BLaER1 (cell line): ENCODE measurements around the gene TM7SF3.

Experiments
- H3K27ac ChIP-seq: shearing (Covaris generic); formaldehyde crosslinking; 2 replicates; pipeline ENCODE4 v1.8.1; 2022
- H3K27me3 ChIP-seq: shearing (Covaris generic); formaldehyde crosslinking; 2 replicates; pipeline ENCODE4 v1.8.1; 2022
- H3K36me3 ChIP-seq: shearing (Covaris generic); formaldehyde crosslinking; 2 replicates; pipeline ENCODE4 v1.8.1; 2022
- H3K4me1 ChIP-seq: shearing (Covaris generic); formaldehyde crosslinking; 2 replicates; pipeline ENCODE4 v1.8.1; 2022
- H3K4me2 ChIP-seq: shearing (Covaris generic); formaldehyde crosslinking; 2 replicates; pipeline ENCODE4 v1.8.1; 2022
- H3K4me3 ChIP-seq: shearing (Covaris generic); formaldehyde crosslinking; 2 replicates; pipeline ENCODE4 v1.8.1; 2022
- H3K9ac ChIP-seq: shearing (Covaris generic); formaldehyde crosslinking; 2 replicates; pipeline ENCODE4 v1.8.1; 2022
- H3K9me3 ChIP-seq: shearing (Covaris generic); formaldehyde crosslinking; 2 replicates; pipeline ENCODE4 v1.8.1; 2022
- H4K20me1 ChIP-seq: shearing (Covaris generic); formaldehyde crosslinking; 2 replicates; pipeline ENCODE4 v1.8.1; 2022
- Cebpa-rat ChIP-seq: shearing (Covaris generic); IDR thresholded peaks from 2 replicates; pipeline ENCODE4 v1.8.1; 2022

TM7SF3 gene

DNA sequence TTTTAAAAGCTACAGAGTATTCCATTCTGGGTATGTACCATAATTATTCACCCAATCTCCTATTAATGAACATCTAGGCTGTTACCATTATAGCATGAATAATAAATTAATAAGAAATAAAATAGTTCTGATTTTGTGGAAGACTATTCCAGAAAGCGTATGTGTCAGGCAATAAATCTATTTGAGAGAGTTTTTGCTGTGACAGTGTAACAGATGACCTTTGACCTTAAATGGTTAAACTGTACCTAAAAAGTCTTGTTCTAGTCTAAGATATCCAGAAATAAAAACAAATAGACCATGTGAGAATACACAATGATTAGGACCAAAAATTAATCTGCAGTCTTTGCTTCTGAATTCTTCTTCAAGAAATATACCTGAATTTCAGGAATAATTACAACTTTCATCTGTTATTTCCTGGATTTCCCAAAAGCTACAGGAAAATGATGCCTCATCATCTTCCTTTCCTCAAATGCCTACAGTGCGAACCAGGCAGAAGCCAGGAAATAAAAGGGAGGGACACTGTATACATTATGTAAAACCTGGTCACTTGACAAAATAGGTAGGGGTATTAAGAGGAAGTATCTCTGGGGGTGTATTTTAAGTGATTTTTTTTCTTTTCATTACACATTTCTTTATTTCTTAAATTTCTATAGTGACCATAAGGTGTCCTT is 7.3 kb downstream of the TM7SF3 start:
- no peaks in the 10 kb centered on the region for H3K9me3 ChIP-seq
- no peak overlapping the region for H3K4me2 ChIP-seq
- no peak for TF ChIP-seq Cebpa-rat
- H4K20me1 ChIP-seq, result peaks cover 50% of the 10 kb centered on the region
- H3K4me3 ChIP-seq, result no peak overlapping the region
- H3K36me3 ChIP-seq, result 0 out of 2 replicates have a peak, but pooled peaks cover 10% of the 10 kb centered on the region
- H3K27me3 ChIP-seq, result no peaks in the 10 kb centered on the region
- peaks cover 25% of the 10 kb centered on the region for H3K4me1 ChIP-seq
- H3K27ac ChIP-seq, result no peak overlapping the region
- no peak overlapping the region for H3K9ac ChIP-seq

DNA sequence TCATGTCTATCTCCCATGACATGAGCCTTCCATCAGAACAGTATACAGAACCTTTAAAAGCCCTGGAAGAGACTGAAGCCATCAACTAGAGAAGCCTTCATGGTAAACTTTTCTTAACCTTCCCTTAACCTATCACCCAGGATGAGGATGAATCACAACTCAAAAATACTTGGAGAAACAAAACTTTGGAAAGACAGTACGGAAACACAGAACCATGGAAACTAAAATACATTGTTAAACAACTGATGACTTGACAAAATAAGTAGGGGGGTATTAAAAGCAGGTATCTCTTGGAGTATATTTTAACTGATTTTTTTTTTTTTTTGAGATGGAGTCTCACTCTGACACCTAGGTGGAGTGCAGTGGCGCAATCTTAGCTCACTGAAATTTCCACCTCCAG is 8.7 kb downstream of the TM7SF3 start:
- peaks cover 11% of the 10 kb centered on the region; the same call in 1 of the 2 replicates for H3K36me3 ChIP-seq
- no peaks in the 10 kb centered on the region for H3K27me3 ChIP-seq
- H3K4me2 ChIP-seq, result no peak overlapping the region
- peaks cover 50% of the 10 kb centered on the region for H4K20me1 ChIP-seq
- H3K27ac ChIP-seq, result no peak overlapping the region
- no peaks in the 10 kb centered on the region for H3K9me3 ChIP-seq
- TF ChIP-seq Cebpa-rat, result no peak
- no peak overlapping the region for H3K9ac ChIP-seq
- H3K4me1 ChIP-seq, result peaks cover 25% of the 10 kb centered on the region
- no peak overlapping the region for H3K4me3 ChIP-seq

DNA sequence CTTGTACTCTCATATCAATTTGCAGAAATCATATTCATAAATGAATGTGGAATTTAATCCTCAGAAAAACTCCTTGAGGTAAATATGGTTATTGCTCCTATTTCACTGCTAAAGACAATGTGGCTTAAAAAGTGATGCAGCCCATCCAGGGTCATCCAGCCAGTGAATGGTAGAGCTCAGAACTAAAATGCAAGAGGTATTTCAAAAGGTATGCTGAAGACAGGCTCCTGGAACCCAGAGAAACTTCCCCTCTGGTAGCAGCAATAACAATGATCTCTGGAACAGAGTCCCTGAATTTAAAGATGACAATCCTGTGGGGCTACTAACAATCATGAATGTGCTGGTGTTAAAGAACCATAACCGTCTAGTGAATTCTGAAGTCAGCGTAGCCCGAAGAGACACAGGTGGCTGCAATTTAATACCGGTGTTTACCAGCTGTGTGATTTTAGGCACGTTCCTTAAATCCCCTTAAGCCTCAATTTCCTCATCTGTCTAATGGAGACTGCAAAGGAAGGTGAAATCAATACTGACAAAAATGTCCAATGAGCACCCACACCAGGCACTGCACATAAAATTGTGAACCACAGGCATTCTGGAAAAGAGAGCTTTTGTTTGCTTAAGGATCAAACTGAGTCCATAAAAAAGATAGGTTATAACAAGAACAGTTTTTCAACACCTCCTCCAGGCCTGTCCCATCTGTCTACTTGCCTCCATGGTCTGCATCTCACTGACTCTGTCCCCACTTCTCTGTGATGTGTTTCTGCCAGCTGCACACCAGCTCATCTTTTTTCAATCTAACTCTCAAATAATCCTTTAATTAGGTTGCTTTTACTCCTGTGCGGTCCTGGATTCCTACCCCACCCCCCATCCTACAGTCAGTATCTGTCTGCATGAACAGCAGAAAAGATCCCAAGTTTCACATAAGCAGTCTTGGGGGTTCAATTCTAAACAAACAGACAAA is 10.5 kb downstream of the TM7SF3 start:
- Histone ChIP-seq H3K27ac (no peak overlapping the region), H3K27me3 (no peaks in the 10 kb centered on the region), H4K20me1 (peaks cover 44% of the 10 kb centered on the region), H3K4me3 (no peak overlapping the region), H3K9ac (no peak overlapping the region), H3K36me3 (peaks cover 26% of the 10 kb centered on the region), H3K4me2 (no peak overlapping the region), H3K4me1 (peaks cover 16% of the 10 kb centered on the region), H3K9me3 (no peaks in the 10 kb centered on the region)
- no peak for TF ChIP-seq Cebpa-rat

DNA sequence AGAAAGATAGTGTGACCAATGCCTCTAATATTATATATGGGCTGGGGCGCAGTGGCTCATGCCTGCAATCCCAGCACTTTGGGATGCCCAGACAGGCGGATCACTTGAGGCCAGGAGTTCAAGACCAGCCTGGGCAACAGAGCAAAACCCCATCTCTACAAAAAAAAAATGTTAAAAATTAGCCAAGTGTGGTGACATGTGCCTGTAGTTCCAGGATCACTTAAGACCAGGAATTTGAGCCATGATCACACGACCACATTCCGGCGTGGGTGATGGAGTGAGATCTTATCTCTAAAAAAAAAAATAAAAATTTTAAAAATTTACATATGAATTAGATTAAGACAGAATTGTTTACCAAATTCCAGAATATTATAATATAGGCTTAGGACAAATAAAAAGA is 12.0 kb downstream of the TM7SF3 start:
- Histone ChIP-seq H3K36me3 (peaks cover 42% of the 10 kb centered on the region), H3K9ac (no peak overlapping the region), H3K27me3 (no peaks in the 10 kb centered on the region), H3K4me1 (peaks cover 16% of the 10 kb centered on the region), H3K4me2 (peak overlapping the region; percentile 60), H3K9me3 (no peaks in the 10 kb centered on the region), H4K20me1 (peaks cover 38% of the 10 kb centered on the region), H3K4me3 (no peak overlapping the region), H3K27ac (no peak overlapping the region)
- TF ChIP-seq Cebpa-rat, result no peak

DNA sequence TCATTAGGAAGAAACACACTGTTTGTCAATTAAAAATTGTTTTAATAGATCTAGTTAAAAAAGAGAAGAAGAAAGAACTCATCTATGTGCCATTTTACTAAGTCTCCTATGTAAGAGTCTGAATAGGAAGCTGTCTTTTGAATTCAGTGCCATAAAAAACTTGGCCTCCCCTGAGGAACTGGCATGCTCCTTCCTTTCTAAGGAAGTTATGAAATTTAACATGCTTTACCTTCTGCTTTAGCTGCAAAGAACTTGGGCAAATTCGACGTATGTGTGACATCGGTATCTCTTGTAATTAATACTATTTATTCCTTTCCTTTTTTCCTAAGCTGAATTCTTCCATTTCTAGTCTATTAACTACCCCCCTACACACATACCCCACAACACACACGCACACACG is 12.5 kb downstream of the TM7SF3 start:
- Histone ChIP-seq H3K9me3 (no peaks in the 10 kb centered on the region), H3K27me3 (no peaks in the 10 kb centered on the region), H4K20me1 (peaks cover 38% of the 10 kb centered on the region), H3K9ac (no peak overlapping the region), H3K27ac (no peak overlapping the region), H3K4me2 (peak overlapping the region; percentile 60), H3K4me1 (peaks cover 16% of the 10 kb centered on the region), H3K36me3 (peaks cover 47% of the 10 kb centered on the region), H3K4me3 (no peak overlapping the region)
- no peak for TF ChIP-seq Cebpa-rat

DNA sequence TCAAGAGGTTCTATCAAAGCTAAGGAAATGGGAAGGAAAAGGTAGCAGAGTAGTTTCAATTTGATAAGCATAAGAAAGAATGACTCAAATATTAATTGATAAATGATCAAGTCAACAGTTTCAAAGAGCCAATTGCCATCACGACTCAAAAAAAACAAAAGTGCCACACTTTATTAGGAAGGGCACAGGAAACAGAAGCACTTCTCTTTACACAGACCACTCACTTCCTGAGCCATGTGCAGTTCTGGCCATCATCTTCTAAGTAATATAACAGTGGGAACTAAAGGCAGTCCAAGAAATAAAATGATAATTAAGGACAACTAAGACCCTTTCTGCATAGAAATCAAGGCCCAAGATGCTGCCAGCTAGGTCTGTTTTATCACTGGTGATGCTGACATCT is 13.2 kb downstream of the TM7SF3 start:
- Histone ChIP-seq H3K4me2 (peak overlapping the region; percentile 60), H3K9me3 (no peaks in the 10 kb centered on the region), H3K27me3 (no peaks in the 10 kb centered on the region), H3K9ac (no peak overlapping the region), H3K36me3 (peaks cover 53% of the 10 kb centered on the region), H4K20me1 (peaks cover 36% of the 10 kb centered on the region), H3K4me1 (peaks cover 16% of the 10 kb centered on the region), H3K4me3 (no peak overlapping the region), H3K27ac (no peak overlapping the region)
- no peak for TF ChIP-seq Cebpa-rat

DNA sequence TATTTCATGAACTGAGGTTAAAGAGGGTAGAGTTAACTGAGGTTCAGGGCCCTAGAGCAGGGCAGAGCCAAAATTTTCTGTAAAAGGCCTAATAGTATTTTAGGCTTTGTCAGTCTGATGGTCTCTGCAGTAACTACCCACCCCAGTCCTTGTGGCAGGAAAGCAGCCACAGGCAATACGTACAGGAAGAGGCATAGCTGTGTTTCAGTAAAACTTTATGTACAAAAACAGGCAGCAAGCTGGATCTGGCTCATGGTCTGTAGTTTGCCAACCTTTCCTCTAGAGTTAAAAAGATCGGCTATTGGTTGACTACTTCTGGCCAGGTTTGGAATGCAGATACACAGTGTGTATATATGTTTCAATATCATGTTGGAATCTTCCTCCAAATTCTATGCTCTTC is 17.2 kb downstream of the TM7SF3 start:
- no peak for TF ChIP-seq Cebpa-rat
- H3K27me3 ChIP-seq, result no peaks in the 10 kb centered on the region
- H3K9ac ChIP-seq, result no peak overlapping the region
- 0 out of 2 replicates have a peak, but pooled peaks cover 13% of the 10 kb centered on the region for H4K20me1 ChIP-seq
- H3K4me1 ChIP-seq, result peaks cover 15% of the 10 kb centered on the region
- no peak overlapping the region for H3K27ac ChIP-seq
- no peak overlapping the region for H3K4me2 ChIP-seq
- peaks cover 86% of the 10 kb centered on the region for H3K36me3 ChIP-seq
- no peak overlapping the region for H3K4me3 ChIP-seq
- H3K9me3 ChIP-seq, result no peaks in the 10 kb centered on the region

DNA sequence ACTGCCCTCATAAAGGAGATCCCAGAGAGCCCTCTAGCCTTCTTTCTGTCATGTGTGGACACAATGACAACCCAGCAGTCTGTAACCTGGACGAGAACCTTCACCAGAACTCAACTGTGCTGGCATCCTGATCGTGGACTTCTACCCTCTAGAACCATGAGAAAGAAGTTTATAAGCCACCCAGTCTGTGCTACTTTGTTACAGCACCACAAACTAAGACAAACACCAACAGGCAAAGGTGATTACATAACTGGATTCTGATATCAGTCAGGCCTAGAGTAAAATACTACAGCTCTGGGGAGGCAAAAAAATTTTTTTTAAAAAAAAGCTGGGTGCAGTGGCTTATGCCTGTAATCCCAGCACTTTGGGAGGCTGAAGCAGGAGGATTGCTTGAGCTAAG is 18.5 kb downstream of the TM7SF3 start:
- Histone ChIP-seq H3K27ac (no peak overlapping the region), H4K20me1 (0 out of 2 replicates have a peak, but pooled peaks cover 13% of the 10 kb centered on the region), H3K4me1 (peaks cover 2% of the 10 kb centered on the region), H3K27me3 (no peaks in the 10 kb centered on the region), H3K36me3 (peaks cover 89% of the 10 kb centered on the region), H3K4me2 (no peak overlapping the region), H3K9ac (no peak overlapping the region), H3K9me3 (no peaks in the 10 kb centered on the region), H3K4me3 (no peak overlapping the region)
- no peak for TF ChIP-seq Cebpa-rat

DNA sequence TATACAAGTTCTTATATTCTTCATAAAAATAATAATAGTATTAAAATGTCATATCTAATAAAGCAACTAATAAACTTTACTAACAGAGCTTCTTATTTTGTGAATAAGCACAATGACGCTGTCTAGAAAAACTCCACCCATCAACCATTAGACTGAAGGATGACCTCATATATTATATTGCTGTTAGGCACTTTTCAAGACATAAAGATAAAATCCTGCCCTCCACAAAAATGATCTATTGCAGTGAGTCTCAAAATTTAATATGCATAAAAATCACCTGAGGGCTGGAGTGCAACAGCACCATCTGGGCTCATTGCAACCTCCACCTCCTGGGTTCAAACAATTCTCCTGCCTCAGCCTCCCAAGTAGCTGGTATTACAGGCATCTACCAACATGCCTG is 20.1 kb downstream of the TM7SF3 start:
- Histone ChIP-seq H3K36me3 (peaks cover 90% of the 10 kb centered on the region), H3K4me2 (no peak overlapping the region), H4K20me1 (0 out of 2 replicates have a peak, but pooled peaks cover 13% of the 10 kb centered on the region), H3K4me3 (no peak overlapping the region), H3K9ac (no peak overlapping the region), H3K9me3 (no peaks in the 10 kb centered on the region), H3K4me1 (no peaks in the 10 kb centered on the region), H3K27ac (no peak overlapping the region), H3K27me3 (no peaks in the 10 kb centered on the region)
- no peak for TF ChIP-seq Cebpa-rat

DNA sequence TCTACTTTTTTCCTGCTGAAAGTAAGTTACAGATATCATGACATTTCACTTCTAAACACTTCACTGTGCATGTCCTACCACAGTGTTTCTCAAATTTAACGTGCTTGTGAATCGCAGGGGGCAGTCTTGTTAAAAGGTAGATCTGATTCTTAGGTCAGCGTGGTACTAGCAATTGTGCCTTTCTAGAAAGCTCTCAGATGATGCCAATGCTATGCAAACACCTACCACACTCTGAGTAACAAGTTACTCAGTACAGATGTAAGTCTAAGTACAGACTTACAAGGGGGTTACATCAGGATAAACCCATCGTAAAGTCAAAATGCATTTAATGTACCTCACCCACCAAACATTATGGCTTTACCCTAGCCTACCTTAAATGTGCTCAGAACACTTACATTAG is 22.4 kb downstream of the TM7SF3 start:
- H3K27me3 ChIP-seq, result no peaks in the 10 kb centered on the region
- H3K27ac ChIP-seq, result no peak overlapping the region
- no peak overlapping the region for H3K9ac ChIP-seq
- peaks cover 87% of the 10 kb centered on the region for H3K36me3 ChIP-seq
- TF ChIP-seq Cebpa-rat, result no peak
- H3K9me3 ChIP-seq, result no peaks in the 10 kb centered on the region
- H3K4me3 ChIP-seq, result no peak overlapping the region
- peaks cover 9% of the 10 kb centered on the region; the same call in 1 of the 2 replicates for H3K4me1 ChIP-seq
- 0 out of 2 replicates have a peak, but pooled peaks cover 10% of the 10 kb centered on the region for H4K20me1 ChIP-seq
- no peak overlapping the region for H3K4me2 ChIP-seq
